ENCODE results near the gene ZFAND6.

Gene ZFAND6

GRCh38 chr15:80183886-80184285, 124.4 kb downstream of the ZFAND6 start:
- ATAC-seq, result no peak
- TF ChIP-seq ZC3H10 (CRISPR knock-in tag; IDR thresholded peaks at IDR 0.05), result no peak
- TF ChIP-seq, protein P1, sequence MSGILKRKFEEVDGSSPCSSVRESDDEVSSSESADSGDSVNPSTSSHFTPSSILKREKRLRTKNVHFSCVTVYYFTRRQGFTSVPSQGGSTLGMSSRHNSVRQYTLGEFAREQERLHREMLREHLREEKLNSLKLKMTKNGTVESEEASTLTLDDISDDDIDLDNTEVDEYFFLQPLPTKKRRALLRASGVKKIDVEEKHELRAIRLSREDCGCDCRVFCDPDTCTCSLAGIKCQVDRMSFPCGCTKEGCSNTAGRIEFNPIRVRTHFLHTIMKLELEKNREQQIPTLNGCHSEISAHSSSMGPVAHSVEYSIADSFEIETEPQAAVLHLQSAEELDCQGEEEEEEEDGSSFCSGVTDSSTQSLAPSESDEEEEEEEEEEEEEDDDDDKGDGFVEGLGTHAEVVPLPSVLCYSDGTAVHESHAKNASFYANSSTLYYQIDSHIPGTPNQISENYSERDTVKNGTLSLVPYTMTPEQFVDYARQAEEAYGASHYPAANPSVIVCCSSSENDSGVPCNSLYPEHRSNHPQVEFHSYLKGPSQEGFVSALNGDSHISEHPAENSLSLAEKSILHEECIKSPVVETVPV (CRISPR knock-in tag; IDR thresholded peaks at IDR 0.05), result no peak
- TF ChIP-seq BACH2 (CRISPR knock-in tag; IDR thresholded peaks at IDR 0.05; ENCODE audit: borderline replicate concordance), result no peak
- TF ChIP-seq, protein P2, sequence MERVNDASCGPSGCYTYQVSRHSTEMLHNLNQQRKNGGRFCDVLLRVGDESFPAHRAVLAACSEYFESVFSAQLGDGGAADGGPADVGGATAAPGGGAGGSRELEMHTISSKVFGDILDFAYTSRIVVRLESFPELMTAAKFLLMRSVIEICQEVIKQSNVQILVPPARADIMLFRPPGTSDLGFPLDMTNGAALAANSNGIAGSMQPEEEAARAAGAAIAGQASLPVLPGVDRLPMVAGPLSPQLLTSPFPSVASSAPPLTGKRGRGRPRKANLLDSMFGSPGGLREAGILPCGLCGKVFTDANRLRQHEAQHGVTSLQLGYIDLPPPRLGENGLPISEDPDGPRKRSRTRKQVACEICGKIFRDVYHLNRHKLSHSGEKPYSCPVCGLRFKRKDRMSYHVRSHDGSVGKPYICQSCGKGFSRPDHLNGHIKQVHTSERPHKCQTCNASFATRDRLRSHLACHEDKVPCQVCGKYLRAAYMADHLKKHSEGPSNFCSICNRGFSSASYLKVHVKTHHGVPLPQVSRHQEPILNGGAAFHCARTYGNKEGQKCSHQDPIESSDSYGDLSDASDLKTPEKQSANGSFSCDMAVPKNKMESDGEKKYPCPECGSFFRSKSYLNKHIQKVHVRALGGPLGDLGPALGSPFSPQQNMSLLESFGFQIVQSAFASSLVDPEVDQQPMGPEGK (CRISPR knock-in tag; IDR thresholded peaks at IDR 0.05; ENCODE audit: borderline replicate concordance), result no peak
- TF ChIP-seq ESRRG (CRISPR knock-in tag; IDR thresholded peaks at IDR 0.05), result no peak
- TF ChIP-seq ZNF565 (CRISPR knock-in tag; conservative IDR thresholded peaks at IDR 0.05; ENCODE audit: low read depth), result no peak
- TF ChIP-seq POU6F1 (CRISPR knock-in tag; IDR thresholded peaks at IDR 0.05; ENCODE audit: borderline replicate concordance, low read depth), result no peak
- TF ChIP-seq CREB5 (CRISPR knock-in tag; IDR thresholded peaks at IDR 0.05; ENCODE audit: low read depth), result no peak

- TF ChIP-seq SNAI2 (CRISPR knock-in tag; IDR thresholded peaks at IDR 0.05), result no peak
- TF ChIP-seq ZFP3 (CRISPR knock-in tag; IDR thresholded peaks at IDR 0.05), result no peak; the same call in none of the 2 replicates
- TF ChIP-seq, protein P1 (CRISPR knock-in tag; IDR thresholded peaks at IDR 0.05), result no peak
- ATAC-seq, result no peak
Observed at GRCh38 chr15:80184554-80184953, 125.1 kb downstream of the ZFAND6 start.

DNA sequence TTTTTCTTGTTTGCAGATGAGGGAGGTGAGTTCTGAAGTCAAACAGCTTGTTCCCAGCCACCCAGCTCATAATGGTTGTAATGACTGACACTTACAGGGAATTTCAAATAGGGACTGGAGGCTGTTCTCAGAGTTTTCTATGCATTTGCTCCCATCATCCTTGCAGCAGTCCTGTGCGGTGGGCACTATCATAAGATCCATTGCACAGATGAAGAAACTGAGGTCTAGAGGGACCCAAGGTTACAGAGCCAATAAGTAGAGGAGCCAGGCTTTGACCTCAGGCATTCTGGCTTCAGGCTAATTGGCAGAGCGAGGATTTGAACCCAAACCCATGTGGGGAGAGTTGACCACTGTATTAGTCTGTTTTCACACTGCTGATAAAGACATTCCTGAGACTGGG, 125.7 kb downstream of the ZFAND6 start:
- ATAC-seq, result no peak
- TF ChIP-seq ZFP30 (CRISPR knock-in tag; IDR thresholded peaks at IDR 0.05) (no peak), PPARA (CRISPR knock-in tag; IDR thresholded peaks at IDR 0.05; ENCODE audit: borderline replicate concordance) (no peak), ZFP3 (CRISPR knock-in tag; IDR thresholded peaks at IDR 0.05) (no peak), ZNF70 (CRISPR knock-in tag; IDR thresholded peaks at IDR 0.05) (no peak), BACH2 (CRISPR knock-in tag; IDR thresholded peaks at IDR 0.05; ENCODE audit: borderline replicate concordance) (no peak), ISL1 (CRISPR knock-in tag; IDR thresholded peaks at IDR 0.05) (no peak)
- TF ChIP-seq, protein P2 (CRISPR knock-in tag; IDR thresholded peaks at IDR 0.05; ENCODE audit: borderline replicate concordance), result no peak

DNA sequence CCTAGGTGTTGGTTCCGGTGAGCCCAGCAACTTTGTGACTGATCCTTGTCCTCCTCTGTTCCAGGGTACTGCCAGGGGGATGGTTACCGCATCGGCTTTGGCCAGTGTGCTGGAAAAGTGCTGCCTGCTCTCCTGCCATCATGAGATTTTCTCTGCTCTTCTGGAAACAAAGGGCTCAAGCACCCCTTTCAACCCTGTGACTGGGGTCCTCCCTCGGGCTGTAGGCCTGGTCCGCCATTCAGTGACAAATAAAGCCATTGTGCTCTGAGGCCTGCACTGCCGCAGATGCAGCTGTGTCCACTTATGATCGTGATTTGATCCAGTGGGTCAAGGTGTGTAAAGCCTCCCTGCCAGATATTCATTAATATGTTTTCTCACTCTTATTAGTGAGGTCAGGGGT, 126.6 kb downstream of the ZFAND6 start:
- ATAC-seq, result no peak
- TF ChIP-seq ZNF70 (CRISPR knock-in tag; IDR thresholded peaks at IDR 0.05), result no peak
- no peak for TF ChIP-seq ISL1 (CRISPR knock-in tag; IDR thresholded peaks at IDR 0.05)
- TF ChIP-seq TCF4 (CRISPR knock-in tag; IDR thresholded peaks at IDR 0.05; ENCODE audit: borderline replicate concordance), result no peak
- TF ChIP-seq, protein P2 (CRISPR knock-in tag; IDR thresholded peaks at IDR 0.05; ENCODE audit: borderline replicate concordance), result no peak
- TF ChIP-seq TSHZ2 (CRISPR knock-in tag; IDR thresholded peaks at IDR 0.05), result no peak
- TF ChIP-seq ZNF565 (CRISPR knock-in tag; conservative IDR thresholded peaks at IDR 0.05; ENCODE audit: low read depth), result no peak
- no peak for TF ChIP-seq ARNTL (CRISPR knock-in tag; IDR thresholded peaks at IDR 0.05; ENCODE audit: borderline replicate concordance, low read depth)
- TF ChIP-seq, protein P1 (CRISPR knock-in tag; IDR thresholded peaks at IDR 0.05), result no peak
- no peak for TF ChIP-seq TOX (CRISPR knock-in tag; IDR thresholded peaks at IDR 0.05; ENCODE audit: borderline replicate concordance)
- TF ChIP-seq BACH2 (CRISPR knock-in tag; IDR thresholded peaks at IDR 0.05; ENCODE audit: borderline replicate concordance), result no peak
- no peak for TF ChIP-seq SNAI2 (CRISPR knock-in tag; IDR thresholded peaks at IDR 0.05)

All from SK-N-SH treated with all-trans-retinoic acid at 6 μM for 48 hours (cell line).